Lung (tissue), 12 donors: ENCODE results near the gene CCL4. TPM values are rescaled to one million over a fixed set of nuclear protein-coding genes. Genes with fewer than 3 reads are reported as not detected.

Experiments
- ATAC-seq: fragments of 200-7000 bp; cut with Tn5 transposase; one replicate; pipeline ENCODE4 v1.9.1; 2020; ENCODE audit warnings: moderate number of reproducible peaks; ENCODE audit not compliant: insufficient read depth, low FRiP score
- DNase-seq, 3 donors: peaks; one replicate each; pipeline ENCODE4 v3.0.0-alpha.2; 2013 to 2017
- H3K27ac ChIP-seq, 2 donors: one replicate each; pipeline ENCODE4 v1.5.1; 2013; ENCODE audit warnings: mild to moderate bottlenecking in 2 of 2, moderate library complexity in 2 of 2, control low read depth in 1 of 2, inconsistent platforms in 1 of 2, low read depth in 1 of 2, low read length in 1 of 2
- H3K27me3 ChIP-seq, 3 donors: one replicate each; pipeline ENCODE4 v1.5.1; 2013; ENCODE audit warnings: low read length in 2 of 3; ENCODE audit not compliant: control insufficient read depth in 3 of 3, insufficient read depth in 3 of 3
- H3K36me3 ChIP-seq, 4 donors: one replicate each; pipeline ENCODE4 v1.5.1; 2013; ENCODE audit warnings: low read length in 4 of 4, mild to moderate bottlenecking in 1 of 4, moderate library complexity in 1 of 4; ENCODE audit not compliant: control insufficient read depth in 4 of 4, insufficient read depth in 4 of 4
- H3K4me1 ChIP-seq, 5 donors: one replicate each; pipeline ENCODE4 v1.5.1; 2013; ENCODE audit warnings: low read length in 5 of 5, mild to moderate bottlenecking in 2 of 5, moderate library complexity in 1 of 5; ENCODE audit not compliant: control insufficient read depth in 5 of 5, insufficient read depth in 5 of 5
- H3K4me3 ChIP-seq: one replicate; pipeline ENCODE4 v1.5.1; 2013; ENCODE audit warnings: mild to moderate bottlenecking, control low read depth, moderate library complexity
- H3K9ac ChIP-seq, 2 donors: one replicate each; pipeline ENCODE4 v1.5.1; 2013; ENCODE audit warnings: low read length in 2 of 2, control low read depth in 1 of 2; ENCODE audit not compliant: insufficient read depth in 1 of 2
- H3K9me3 ChIP-seq, 4 donors: one replicate each; pipeline ENCODE4 v1.5.1; 2013; ENCODE audit warnings: low read length in 3 of 4, mild to moderate bottlenecking in 1 of 4, moderate library complexity in 1 of 4; ENCODE audit not compliant: control insufficient read depth in 4 of 4, insufficient read depth in 3 of 4
- WGBS, 2 donors: extraction: QIAGEN DNeasy Blood & Tissue Kit; methylation state at CpG; one replicate each; pipeline ENCODE4 v1.1.7; 2013; 5-methylcytosine and 5-hydroxymethylcytosine counted together
- polyA plus RNA-seq, 2 donors: library from polyadenylated mRNA; stranded (reverse); fragments of 200-250 nt; gene quantifications; one replicate each; pipeline ENCODE4 v1.2.1, GENCODE V29; 2013
- total RNA-seq, 2 donors: library from RNA; depleted of rRNA in 1 of 2; stranded (reverse); fragments of >200 nt in 1 of 2; gene quantifications; one replicate each; pipeline ENCODE4 v1.2.1, GENCODE V29; 2014 to 2021
- TF ChIP-seq, protein P1 (sequence below): IDR thresholded peaks from 2 replicates; pipeline ENCODE4 v1.5.1; 2012; ENCODE audit warnings: mild to moderate bottlenecking; ENCODE audit errors: control extremely low read depth, extremely low read depth
- donor health status: control.
- donor health status: control.
- donor health status: Bipolar disorder and iron deficiency.
- donor health status: healthy.
- donor health status: DM: yes; HTN: yes; CAD: no.

The CCL4 gene
- total and polyA plus RNA-seq, 4 donors, result 8.3 to 502 (median 21.1) TPM

DNA sequence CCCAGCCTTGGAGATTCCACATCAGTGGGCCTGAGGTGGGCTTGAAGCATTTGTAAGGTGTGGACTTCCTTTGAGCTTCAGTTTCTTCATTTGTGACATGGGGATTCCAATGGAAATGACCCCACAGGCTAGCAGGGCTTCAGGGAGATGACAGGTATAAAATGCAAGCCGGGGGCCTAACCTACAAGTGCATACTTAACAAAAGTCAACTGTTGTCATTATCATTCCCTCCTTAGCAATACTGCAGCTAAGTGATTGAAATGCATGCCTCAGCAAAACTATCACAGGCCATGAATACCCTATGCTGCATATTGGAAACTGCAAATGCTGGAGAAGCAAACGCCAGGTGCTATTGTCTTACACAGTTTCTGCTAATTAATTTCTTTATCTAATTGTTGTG is 19.8 kb downstream of the CCL4 start:
- Histone ChIP-seq H3K9me3 (peaks cover 0 to 14% (median 4%) of the 10 kb centered on the region in 4 donors), H3K4me3 (no peak overlapping the region), H3K9ac (no peak overlapping the region), H3K27me3 (no peaks in the 10 kb centered on the region), H3K27ac (no peak overlapping the region), H3K4me1 (peaks cover 0 to 1% (median 0%) of the 10 kb centered on the region in 5 donors), H3K36me3 (no peaks in the 10 kb centered on the region)
- no peak for DNase-seq
- TF ChIP-seq, protein P1, sequence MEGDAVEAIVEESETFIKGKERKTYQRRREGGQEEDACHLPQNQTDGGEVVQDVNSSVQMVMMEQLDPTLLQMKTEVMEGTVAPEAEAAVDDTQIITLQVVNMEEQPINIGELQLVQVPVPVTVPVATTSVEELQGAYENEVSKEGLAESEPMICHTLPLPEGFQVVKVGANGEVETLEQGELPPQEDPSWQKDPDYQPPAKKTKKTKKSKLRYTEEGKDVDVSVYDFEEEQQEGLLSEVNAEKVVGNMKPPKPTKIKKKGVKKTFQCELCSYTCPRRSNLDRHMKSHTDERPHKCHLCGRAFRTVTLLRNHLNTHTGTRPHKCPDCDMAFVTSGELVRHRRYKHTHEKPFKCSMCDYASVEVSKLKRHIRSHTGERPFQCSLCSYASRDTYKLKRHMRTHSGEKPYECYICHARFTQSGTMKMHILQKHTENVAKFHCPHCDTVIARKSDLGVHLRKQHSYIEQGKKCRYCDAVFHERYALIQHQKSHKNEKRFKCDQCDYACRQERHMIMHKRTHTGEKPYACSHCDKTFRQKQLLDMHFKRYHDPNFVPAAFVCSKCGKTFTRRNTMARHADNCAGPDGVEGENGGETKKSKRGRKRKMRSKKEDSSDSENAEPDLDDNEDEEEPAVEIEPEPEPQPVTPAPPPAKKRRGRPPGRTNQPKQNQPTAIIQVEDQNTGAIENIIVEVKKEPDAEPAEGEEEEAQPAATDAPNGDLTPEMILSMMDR, result no peak
- 80 to 82% methylated on average over 2 of the region's 2 CpGs for WGBS, 2 donors
- no peak for ATAC-seq

DNA sequence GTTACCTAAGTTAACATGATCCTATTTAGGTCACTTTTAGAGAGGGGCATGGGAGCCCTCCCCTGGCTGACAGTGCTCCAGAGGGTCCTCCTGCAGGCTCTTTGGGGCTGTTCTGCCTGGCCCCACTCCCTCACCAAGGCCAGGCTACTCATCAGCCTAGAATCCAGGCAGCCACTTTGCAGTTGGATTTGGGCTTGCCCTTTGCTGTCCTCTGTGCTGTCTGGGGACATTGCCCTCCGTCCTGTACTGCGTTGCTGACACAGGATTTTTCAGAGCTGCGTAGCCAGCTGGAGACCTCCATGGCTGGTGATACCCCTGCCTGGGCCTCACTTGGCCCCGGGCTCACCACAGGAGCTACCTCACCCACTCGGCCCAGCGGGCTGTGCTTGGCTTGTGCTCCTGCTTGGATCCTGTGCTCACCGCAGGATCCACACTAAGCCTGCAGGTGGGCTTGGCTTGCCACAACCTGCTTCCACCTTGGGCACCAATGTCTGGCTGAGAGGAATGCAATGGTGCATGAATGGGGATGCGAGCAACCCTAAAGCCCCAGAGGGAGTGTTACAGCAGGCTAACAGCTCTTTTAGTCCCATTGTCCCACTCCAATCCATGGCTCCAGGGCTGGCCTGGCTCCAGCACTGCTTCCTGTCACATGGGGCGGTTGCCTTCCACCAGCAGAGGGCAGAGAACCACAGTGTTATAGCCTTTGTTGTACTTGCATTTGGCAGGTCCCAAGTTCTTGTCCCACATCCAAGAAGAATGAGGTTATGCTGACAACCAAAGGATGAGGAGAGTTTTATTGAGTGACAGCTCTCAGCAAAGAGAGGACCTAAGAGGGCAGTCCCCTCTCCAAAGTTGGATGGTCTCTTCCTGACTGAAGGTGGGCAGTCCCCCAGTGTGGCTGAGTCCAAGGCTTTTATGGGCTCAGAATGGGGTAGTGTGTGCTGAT is 21.5 kb downstream of the CCL4 start:
- no peak for DNase-seq
- 83 to 87% methylated on average over 9 of the region's 9 CpGs for WGBS, 2 donors

DNA sequence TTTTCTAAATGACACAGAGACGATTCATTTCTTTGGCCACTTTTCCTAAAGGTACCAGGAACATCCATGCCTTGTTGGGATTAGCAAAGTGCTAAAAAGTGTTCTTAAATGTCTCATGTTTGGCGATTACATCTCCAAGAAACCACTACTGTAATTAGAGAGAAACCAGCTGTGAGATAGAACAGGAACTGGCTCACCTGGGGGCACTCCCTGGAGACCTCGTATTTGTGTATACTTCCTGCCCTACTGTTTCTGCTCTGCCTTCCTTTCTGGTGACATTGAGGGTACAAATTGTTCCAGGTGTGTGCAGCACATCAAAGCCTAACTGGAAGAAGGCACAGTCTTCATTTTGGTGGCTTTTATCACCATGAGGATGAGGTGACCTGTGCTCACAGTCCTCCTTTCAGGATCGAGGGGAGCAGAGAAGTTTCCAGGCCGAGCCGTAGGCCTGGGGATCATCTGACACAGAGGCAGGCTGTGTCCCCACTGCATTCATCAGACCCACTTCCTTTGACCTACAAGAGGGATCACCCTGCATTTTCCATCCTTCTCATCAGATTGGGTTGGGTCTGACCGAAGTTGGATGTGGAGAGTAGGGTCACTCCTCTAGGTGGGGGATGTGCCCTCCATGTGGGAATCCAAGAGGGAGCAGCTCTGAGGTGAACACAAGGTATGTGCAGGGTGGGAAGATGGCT is 23.7 kb downstream of the CCL4 start:
- Histone ChIP-seq H3K4me1 (peaks cover 0 to 1% (median 0%) of the 10 kb centered on the region in 5 donors), H3K27me3 (no peaks in the 10 kb centered on the region), H3K9ac (no peak overlapping the region), H3K4me3 (no peak overlapping the region), H3K36me3 (no peaks in the 10 kb centered on the region), H3K27ac (no peak overlapping the region), H3K9me3 (peaks cover 0 to 14% (median 4%) of the 10 kb centered on the region in 4 donors)
- DNase-seq (no peak), ATAC-seq (no peak)
- TF ChIP-seq, protein P1, result no peak
- WGBS, 2 donors, result 84% methylated on average over 7 of the region's 7 CpGs

More for the DNA sequence above, 21.5 kb downstream of the CCL4 start:
- Histone ChIP-seq H3K36me3 (no peaks in the 10 kb centered on the region), H3K9ac (no peak overlapping the region), H3K4me3 (no peak overlapping the region), H3K27ac (no peak overlapping the region), H3K27me3 (no peaks in the 10 kb centered on the region), H3K9me3 (peaks cover 0 to 14% (median 4%) of the 10 kb centered on the region in 4 donors), H3K4me1 (peaks cover 0 to 1% (median 0%) of the 10 kb centered on the region in 5 donors)
- TF ChIP-seq, protein P1, result no peak
- ATAC-seq, result no peak
